GM19438 (cell line): ENCODE measurements around the gene ZNF92.
"Not testable (repeated sequence)": the region's sequence is repeated elsewhere in the genome, so short reads cannot be mapped to it uniquely, and the experiment has no call there.

Experiments
- ATAC-seq: cut with Tn5 transposase; IDR thresholded peaks from one replicate; pipeline ENCODE4 v1.9.1; 2021; ENCODE audit warnings: low read depth; ENCODE audit not compliant: unreplicated experiment

Gene ZNF92

DNA sequence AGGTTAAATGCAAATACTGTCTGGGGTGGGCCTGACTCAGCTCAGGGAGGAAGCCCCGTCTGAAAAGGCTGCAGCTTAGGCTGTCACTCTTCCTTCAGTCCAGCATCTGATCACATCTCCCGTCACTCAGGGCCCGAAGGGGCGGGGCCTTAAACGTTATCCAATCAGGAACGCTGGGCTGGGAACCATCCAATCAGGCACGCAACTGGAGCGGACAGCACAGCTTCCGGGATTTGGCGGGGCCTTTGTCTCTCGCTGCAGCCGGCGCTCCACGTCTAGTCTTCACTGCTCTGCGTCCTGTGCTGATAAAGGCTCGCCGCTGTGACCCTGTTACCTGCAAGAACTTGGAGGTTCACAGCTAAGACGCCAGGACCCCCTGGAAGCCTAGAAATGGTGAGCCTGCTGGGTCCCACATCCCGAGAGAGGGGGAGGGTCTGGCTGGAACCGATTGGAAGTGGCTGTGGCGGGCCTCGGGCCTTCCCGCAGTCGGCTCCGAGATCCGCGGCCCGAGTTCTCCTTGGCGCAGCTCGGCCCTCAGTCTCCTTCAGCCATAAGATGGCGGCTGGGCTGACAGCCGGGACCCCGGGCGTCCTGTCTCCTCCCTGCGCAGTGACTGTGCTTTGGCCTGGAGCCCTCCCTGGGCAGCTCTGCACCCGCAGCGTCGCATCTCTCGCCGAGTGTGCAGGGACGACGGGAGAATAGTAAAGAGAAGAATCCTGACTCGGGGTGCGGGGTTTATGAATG is at the start of gene ZNF92:
Gene ZNF92 (plus strand): TSS at position 248 of the 744 bp plus-strand sequence. CDS start 143 bp downstream, at position 391.
- ATAC-seq: peak; percentile 98

DNA sequence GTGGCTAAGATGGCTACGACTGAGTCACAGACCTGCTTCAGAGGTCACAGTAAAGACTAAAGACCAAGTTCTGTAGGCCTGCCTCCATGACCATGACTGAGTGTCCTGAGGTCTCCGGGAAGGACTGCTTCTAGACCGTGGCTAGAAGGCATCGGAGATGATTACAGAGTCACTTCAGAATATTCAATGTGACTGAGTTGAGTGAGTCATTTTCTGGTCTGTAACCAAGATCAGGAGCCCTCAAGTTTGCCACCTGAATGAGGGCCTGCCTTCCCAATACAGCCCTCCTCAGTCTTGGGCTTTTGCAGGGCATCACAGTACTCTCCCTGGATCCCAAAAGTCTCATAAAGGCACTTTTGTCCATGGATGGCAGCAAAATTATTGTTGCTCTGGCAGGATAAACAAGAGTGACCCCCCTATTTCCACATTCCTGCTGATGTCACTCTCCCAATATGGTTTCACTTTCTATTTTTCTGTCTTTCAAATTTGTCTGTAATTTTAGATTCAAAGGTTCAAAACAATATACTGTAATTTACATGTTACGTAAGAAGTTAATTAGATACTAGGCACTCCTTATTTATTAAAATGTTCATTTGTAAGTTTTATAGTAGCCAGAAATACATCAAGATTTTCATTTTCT is 47.7 kb upstream of the ZNF92 start:
- ATAC-seq: no peak

DNA sequence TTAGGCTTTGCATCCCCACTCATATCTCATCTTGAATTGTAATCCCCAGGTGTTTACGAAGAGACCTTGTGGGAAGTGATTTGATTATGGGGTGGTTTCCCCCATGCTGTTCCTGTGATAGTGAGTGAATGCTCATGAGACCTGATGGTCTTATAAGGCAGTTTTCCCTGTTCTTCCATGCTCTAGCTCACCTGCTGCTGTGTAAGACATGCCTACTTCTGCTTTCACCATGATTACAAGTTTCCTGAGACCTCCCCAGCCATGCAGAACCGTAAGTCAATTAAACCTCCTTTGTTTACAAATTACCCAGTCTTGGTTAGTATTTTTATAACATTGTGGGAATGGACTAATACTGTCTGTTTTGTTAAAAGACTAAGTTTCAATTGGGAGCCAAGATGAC is 35.3 kb upstream of the ZNF92 start:
- ATAC-seq: peak; percentile 72

DNA sequence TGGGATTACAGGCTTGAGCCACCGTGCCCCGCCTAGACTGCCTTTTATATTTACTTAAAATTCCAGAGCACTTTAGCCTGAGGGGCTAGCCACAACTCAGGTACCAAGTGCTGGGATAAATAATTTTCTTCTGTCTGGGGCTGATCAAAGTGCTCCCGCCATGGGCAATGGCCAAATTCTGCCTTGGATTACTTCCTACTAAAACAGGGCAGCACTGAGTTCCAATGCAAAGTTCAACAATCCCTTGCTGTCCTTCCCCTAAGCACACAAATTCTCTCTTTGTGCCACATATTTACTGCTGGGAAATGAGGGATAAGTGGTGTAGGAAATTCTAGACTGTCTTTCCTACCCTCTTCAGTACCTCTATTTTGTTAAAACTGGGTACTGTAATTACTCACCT is 34.4 kb upstream of the ZNF92 start:
- ATAC-seq: no peak

DNA sequence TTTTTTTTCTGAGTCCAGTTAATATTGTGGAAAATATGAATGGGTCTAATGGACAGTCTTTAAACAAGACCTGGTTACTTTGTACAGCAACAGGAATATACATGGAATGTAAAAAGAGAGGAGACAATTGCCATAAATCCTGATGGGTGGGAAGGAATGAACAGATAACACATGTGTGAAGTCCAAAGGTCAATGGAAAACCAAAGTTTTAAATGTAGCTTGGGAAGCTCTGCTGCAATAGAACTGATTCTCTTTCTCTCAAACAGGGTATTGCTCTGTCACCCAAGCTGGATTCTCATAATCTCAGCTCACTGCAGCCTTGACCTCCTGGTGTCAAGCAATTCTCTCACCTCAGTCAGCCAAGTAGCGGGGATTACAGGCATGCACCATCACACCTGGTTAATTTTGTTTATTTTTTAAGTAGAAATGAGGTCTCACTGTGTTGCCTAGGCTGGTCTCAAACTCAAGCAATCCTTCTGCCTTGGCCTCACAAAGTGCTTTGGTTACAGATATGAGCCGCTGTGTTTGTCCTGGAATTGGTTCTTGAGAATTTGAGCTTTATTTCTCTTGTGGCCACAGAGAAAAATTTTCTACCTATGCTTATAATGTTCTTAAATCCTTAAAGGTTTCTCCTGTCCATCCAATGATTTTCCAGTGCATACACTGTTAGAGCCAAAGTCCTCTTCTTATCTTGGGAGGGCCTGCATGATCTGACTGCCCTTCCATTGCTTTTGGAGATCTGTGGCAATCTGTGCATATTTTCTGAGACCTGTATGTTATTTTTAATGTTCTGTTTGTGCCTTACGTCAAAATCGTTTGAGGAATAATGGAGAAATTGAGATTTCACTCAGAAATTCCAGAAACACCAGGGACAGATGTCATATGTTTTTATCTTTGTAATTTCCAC is 30.7 kb upstream of the ZNF92 start:
- no peak for ATAC-seq

DNA sequence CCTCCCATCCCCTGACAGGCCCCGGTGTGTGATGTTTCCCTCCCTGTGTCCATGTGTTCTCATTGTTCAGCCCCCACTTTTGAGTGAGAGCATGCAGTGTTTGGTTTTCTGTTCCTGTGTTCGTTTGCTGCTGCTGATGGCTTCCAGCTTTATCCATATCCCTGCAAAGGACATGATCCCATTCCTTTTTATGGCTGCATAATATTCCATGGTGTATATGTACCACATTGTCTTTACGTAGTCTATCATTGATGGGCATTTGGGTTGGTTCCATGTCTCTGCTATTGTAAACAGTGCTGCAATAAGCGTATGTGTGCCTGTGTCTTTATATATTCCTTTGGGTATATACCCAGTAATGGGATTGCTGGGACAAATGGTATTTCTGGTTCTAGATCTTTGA is 29.1 kb upstream of the ZNF92 start:
- not testable (repeated sequence) for ATAC-seq

DNA sequence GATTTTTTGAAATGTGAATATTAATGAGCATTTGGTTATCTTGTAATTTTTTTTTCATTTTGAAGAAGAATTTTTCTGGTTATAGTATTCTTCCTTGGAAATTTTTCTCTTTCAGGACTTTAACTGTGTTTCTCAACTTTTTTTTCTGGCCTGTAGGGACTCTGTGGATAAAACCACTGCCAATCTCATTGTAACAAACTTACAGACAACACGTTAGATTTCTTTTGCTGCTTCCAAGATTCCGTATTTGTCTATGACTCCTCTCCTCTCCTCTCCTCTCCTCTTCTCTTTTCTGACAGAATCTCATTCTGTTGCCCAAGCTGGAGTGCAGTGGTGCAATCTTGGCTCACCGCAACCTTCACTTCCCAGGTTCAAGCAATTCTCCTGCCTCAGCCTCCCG is 19.4 kb upstream of the ZNF92 start:
- no peak for ATAC-seq

DNA sequence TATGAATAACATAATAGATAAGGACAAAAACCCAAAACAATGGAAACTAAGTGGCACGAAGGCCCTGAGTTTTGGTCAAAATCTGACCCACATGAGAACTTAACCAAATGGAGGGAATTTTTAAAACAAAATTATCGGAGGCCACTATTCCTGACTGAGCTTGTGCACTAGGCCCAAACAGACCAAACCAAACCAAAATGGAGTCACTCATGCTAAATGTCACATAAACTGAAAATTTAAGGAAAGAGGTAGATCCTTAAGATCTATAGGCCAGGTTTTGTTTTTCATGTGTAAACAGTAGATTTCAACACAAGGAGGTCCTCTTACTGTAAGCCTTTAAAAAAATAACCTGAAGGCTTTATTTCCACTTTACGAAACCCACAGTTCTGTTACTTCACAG is 3.8 kb upstream of the ZNF92 start:
- ATAC-seq: no peak

DNA sequence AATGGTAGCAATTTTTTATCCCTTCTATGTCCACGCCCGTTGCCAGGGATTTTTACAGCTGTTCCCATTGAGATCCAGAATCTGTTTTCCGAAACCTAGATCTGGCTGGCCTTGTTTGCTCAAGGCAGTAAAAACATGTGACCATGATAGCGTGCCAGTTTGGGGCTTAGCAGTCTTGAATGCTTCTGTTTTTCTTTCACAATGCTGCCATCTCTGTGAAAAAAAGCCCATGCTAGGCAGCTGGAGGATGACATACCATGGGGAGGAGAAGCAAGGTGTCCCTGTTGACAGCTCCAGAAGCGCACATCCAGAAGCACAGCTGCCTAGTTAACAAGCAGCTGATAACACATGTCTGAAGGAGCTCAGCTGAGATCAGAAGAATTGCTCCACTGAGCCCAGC is 2.2 kb upstream of the ZNF92 start:
- no peak for ATAC-seq

DNA sequence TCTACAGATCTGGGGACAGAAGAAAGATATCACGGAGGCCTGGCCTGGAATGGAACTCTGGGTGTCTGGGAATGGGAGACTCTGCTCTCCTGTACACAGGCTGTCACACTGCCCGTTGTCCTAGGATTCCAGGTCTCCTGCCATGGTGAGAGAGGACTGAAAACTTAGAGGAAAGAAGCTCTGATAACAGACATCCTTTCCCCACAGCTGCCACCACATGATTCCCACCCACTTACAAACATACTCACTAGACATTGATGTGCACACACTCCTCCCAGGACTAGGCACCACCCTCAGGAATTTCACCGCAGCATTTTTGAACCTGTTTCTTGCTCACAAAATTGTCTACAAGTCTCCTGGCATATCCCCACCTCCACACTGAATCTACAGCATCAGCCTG is 5.7 kb downstream of the ZNF92 start:
- no peak for ATAC-seq

DNA sequence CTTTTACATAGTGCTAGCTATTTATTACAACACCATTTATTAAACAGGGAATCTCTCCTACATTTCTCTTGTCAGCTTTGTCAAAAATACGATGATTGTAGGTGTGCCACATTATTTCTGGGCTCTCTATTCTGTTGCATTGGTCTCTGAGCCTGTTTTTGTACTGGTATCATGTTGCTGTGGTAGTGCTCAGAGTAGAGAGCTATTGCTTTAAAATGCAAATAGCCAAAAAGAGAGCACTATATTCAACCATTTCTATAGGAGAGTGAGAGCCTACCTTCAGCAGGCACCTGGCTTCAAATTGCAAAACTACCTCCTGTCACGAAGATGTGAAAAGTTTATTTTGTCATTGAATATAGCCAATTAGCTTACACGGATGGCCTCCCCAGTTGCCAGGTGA is 8.1 kb downstream of the ZNF92 start:
- no peak for ATAC-seq

DNA sequence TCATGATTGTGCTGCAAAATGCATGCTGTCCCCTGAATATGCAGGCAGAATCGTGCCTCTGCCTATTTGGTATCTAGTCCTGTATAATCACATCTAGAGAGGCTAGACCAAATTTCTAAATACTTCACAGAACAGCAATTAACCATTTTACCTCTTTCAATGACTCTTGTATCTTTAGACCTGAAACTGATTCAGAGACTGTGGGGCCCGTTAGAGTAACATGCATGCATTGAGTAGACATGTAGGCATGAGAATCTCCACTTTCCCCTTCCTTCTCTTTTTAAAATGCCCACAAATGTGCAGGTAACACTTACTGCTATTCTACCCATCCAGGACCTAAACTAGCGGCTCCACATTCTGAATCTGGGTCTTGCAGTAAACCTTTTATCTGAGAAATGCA is 8.8 kb downstream of the ZNF92 start:
- no peak for ATAC-seq

DNA sequence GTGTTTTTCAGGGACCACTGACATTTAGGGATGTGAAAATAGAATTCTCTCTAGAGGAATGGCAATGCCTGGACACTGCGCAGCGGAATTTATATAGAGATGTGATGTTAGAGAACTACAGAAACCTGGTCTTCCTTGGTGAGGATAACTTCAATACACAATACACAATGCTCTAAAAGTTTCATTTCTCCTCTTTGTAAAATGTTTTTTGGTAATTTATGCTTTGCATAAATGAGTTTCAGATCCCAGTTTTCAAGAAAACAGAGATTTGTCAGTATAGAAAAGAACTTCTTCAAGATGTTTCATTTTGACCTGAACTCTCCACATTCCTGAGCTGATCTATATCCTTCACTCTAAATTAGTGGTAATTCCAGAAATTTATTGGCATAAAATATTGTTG is 14.2 kb downstream of the ZNF92 start:
- no peak for ATAC-seq

DNA sequence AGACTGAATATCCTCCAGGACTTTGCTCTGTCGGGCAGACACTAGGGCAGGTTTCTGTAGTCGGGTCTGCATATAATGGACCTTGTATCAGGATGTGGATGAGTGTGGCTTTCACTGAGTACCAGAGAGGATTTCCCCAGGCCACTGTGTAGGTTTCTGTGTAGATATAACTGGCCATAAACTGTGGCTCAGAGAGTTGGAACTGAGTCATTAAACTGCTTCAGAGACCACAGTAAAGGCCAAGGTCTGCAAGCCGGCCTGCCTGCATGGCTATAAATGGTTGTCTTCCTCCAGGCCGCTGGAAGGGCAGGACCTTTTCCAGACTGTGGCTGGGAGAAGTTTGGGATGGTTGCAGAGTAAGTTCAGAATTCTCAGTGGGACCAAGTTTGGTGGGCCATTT is 16.9 kb downstream of the ZNF92 start:
- peak; percentile 66 for ATAC-seq

DNA sequence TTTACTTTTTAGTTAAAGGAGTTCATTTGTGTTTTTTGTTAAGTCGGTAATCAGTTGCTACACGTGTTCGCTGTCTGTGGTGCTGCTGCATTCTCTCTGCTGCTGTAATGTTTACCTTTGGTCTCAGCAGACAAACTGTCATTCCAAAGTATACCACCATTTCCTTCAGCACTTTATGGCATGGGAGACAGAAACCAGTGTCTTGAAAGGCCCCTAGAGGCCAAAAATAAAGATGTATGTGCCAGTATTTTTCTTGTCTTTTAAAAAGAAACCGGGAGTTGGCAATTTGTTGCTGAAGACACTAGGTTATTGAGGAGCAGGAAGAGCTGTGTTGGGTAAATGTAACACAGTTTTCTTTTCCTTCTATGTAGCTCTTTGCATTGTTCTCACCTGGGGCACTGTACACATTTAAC is 24.1 kb downstream of the ZNF92 start:
- ATAC-seq: no peak

DNA sequence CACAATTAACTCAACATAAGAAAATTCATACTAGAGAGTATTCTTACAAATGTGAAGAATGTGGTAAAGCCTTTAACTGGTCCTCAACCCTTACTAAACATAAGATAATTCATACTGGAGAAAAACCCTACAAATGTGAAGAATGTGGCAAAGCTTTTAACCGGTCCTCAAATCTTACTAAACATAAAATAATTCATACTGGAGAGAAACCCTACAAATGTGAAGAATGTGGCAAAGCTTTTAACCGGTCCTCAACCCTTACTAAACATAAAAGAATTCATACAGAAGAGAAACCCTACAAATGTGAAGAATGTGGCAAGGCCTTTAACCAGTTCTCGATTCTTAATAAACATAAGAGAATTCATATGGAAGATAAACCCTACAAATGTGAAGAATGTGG is 25.0 kb downstream of the ZNF92 start:
- not testable (repeated sequence) for ATAC-seq

DNA sequence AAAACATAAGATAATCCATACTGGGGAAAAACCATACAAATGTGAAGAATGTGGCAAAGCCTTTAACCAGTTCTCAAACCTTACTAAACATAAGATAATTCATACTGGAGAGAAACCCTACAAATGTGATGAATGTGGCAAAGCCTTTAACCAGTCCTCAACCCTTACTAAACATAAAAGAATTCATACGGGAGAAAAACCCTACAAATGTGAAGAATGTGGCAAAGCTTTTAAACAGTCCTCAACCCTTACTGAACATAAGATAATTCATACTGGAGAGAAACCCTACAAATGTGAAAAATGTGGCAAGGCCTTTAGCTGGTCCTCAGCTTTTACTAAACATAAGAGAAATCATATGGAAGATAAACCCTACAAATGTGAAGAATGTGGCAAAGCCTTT is 25.4 kb downstream of the ZNF92 start:
- ATAC-seq: not testable (repeated sequence)

DNA sequence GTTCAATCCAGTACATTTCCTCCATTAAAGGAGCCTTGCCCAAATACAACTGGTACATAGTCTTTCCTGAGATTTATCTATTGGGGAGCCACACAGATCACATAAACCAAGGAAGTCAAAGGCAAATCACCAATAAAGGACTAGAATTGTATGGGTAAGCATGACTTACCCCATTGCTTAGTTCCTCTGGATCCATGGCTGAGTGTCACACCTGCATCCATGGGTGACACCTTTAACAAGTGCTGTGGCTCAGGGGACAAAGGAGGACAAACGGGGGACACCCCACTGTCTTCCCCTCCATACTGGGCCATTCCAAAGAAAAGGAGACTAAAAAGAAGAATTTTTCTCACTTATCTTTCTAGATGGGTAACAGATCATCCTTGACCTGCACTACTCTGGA is 30.4 kb downstream of the ZNF92 start:
- no peak for ATAC-seq

DNA sequence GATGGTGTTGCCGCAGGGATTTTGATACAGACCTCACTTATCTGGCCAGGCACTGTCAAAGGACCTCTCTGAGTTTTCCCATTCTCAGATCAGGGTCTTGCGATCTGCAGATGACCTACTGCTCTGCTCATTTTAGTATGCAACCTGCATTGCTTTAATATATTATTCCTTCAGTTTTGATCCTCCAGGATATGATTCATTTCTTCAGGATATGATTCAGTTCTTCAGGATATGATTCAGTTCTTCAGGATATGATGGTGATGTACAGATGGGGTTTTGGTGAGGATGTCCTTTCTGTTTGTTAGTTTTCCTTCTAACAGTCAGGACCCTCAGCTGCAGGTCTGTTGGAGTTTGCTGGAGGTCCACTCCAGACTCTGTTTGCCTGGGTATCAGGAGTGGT is 33.1 kb downstream of the ZNF92 start:
- not testable (repeated sequence) for ATAC-seq

DNA sequence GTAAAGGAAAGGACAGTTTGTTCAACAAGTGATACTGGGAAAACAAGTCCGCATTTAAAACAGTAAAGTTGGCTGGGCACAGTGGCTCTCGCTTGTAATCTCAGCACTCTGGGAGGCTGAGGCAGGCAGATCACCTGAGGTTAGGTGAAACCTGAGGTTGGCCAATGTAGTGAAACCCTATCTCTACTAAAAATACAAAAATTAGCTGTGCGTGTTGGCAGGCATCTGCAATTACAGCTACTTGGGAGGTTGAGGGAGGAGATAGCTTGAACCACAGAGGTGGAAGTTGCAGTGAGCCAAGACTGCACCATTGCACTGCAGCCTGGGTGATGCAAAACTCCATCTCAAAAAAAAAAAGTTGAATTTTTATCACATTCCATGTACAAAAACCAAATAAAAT is 35.7 kb downstream of the ZNF92 start:
- ATAC-seq: no peak

DNA sequence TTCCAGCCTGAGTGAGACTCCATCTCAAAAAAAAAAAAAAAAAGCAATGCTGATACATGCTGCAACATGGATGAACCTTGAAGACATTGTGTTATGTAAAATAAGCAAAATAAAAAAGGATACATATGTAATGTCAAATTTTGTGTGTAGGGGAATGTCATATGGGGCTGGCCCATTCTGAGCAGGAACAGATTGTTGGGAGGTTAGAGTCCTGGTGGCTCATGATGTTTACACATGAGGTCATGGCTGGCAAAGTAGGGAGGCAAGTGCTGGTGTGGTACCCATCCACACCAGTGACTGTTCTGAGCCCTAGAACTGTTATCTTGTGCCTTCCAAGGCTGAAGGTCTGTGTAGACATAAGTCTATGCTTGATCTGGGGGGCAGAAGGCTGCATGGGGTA is 37.6 kb downstream of the ZNF92 start:
- ATAC-seq: no peak
